Activated CD8-positive, alpha-beta memory T cell treated with anti-CD3 and anti-CD28 coated beads, Interleukin-2, amount 50 U/mL, for 1 hour (primary cell): Measurements from ENCODE around the gene MAP1LC3A.
A peak's percentile ranks its signal among the peaks of the same experiment; 100 is the strongest.
"Not testable (repeated sequence)": the region's sequence is repeated elsewhere in the genome, so short reads cannot be mapped to it uniquely, and the experiment has no call there.

Experiments
- DNase-seq: peaks from one replicate; pipeline ENCODE4 v3.0.0-alpha.2; 2020; ENCODE audit errors: extremely low read depth

Gene MAP1LC3A

GRCh38 chr20:34558320-34559218 is at the start of gene MAP1LC3A:
Gene MAP1LC3A, plus strand, starts transcription at chr20:34558718. Its CDS starts 151 bp downstream, at chr20:34558869.
- peak; percentile 87 for DNase-seq

- DNase-seq = no peak
Observed at GRCh38 chr20:34510575-34510974, 47.9 kb upstream of the MAP1LC3A start.

GRCh38 chr20:34511891-34512265 is 46.6 kb upstream of the MAP1LC3A start:
- no peak for DNase-seq

DNA sequence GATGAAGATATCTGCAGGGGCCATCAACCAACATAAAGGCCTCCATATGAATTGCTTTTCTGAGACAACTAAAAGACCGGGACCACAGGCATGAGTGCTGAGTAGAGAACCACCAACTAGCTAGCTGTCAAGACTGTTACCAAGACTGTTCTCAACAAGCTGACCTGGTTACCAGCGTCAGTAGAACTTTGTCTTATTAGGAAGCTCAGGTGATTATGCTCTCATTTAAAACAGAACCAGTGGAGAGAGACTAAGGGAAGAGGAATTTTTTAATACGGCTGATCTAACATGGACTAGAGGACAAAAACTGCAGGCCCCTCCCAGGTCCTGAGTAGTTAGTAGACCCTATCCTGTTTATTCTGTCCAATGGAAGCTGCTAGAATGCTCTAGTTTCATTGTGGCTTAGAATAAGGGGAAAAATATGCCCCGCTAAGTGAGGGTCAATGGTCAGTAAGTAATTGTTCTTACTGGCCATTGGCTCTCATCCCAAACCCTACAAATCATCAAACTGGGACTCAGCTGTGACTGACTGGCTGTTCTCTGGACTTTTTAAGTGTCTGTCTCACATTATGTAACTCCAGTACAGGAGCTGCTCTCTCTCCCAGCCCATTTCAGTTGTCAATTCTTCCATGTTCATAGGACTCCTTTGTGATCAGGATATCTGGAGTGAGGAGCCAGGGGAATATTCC is 46.1 kb upstream of the MAP1LC3A start:
- no peak for DNase-seq

- DNase-seq = no peak
Observed at GRCh38 chr20:34512955-34513419, 45.5 kb upstream of the MAP1LC3A start.

DNA sequence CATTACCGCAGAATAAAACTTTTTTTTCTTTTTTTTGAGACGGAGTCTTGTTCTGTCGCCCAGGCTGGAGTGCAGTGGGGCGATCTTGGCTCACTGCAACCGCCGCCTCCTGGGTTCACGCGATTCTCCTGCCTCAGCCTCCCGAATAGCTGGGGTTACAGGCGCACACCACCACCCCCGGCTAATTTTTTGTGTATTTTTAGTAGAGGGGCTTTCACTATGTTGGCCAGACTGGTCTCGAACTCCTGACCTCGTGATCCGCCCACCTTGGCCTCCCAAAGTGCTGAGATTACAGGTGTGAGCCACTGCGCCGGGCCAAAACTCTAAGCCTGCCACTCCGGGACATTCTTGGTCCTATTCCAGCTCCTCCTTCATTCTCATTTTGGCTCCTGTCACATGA is 44.5 kb upstream of the MAP1LC3A start:
- not testable (repeated sequence) for DNase-seq

- DNase-seq = no peak
Observed at GRCh38 chr20:34514897-34515483, 43.5 kb upstream of the MAP1LC3A start.

DNA sequence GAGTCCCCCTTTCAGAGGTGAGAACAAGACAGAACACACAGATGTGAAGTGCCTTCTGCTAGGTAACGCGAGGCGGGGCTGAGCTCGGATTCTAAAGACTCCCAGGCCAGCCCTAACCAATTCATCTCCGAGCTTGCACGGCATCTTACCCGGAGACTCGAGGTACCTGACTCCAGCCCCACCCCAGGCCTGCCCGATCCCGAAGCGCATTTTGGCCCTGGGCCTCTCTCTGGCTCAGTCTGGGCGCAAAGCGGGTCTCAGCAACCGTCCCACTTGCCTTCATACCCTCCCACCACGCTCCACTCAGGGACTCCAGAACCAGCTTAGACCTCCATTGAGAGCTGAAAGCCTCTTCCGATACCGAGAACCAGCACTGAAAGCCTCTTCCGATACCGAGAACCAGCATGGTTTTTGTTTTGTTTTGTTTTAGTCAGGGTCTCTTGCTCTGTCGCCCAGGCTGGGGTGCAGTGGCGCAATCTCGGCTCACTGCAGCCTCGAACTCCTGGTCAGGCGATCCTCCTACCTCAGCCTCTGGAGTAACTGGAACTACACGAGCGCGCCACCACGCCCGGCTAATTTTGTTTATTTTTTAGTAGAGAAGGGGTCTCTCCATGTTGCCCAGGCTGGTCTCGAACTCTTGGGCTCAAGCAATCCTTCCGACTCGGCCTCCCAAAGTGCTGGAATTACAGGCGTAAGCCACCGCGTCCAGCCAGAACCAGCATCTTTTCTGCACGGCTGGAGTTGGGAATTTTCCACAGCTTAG is 42.9 kb upstream of the MAP1LC3A start:
- peak; percentile 25 for DNase-seq

DNA sequence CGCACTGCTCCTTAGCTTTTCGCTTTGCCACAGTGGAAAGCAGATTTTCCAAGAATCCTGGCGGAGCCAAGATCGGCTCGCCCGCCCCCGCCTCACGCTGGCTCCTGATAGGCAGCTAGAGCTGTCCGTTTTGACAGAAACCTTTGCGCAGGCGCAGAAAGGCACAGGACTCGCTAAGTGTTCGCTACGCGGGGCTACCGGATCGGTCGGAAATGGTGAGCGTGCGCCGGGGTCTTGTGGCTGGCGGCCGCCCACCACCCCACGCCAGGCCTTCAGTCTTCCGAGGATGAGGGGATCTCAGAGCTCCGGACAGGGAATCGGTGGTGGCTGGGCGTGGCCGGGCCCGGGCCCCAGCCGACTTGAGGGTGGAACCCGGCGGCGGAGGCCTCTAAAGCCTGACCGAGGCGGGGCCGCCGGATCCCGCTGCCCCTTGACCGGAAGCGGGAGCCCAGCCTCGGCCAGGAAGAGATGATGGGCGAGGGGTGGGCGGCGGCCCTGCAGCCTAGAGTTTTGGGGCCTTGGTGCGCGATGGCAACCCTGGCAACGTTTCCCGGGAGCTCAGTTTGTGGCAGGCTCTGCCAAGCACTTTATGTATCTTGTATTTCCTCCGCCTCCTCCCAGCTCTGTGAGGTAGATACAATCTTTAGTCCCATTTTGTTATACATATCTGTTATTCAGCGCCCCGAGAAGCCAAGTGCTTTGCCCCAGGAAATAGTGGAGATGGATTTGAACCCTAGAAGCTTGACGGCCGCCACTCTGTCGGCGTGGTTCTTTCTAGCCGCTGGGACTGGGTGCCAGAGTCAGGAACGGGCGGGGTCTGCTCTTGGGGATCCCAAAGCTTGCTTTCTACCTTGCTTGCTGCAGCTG is 42.0 kb upstream of the MAP1LC3A start, which contains the start of gene DYNLRB1:
DYNLRB1 (plus strand) TSS at position 176 of the 867 bp plus-strand sequence; CDS start at position 213, 37 bp downstream.
- DNase-seq = peak; percentile 95

DNA sequence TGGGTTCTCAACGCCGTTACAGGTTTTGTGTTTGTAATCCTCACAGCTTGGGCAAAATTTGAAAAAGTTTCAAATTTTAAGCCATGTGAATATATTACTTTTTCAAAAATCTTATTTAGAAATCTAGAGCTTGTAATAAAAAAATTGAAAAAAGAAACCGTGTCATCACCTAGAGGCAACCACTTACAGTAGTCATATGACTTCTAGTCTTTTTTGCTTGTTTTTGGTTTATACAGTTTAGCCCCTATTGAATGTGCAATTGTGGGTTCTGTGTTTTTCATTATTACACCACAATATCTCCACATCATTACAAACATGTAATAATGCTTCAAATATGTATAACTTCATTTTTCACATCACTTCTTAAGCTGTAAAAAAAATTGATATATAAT is 41.4 kb upstream of the MAP1LC3A start:
- no peak for DNase-seq

- DNase-seq = not testable (repeated sequence)
Observed at GRCh38 chr20:34518863-34519262, 39.7 kb upstream of the MAP1LC3A start.

DNA sequence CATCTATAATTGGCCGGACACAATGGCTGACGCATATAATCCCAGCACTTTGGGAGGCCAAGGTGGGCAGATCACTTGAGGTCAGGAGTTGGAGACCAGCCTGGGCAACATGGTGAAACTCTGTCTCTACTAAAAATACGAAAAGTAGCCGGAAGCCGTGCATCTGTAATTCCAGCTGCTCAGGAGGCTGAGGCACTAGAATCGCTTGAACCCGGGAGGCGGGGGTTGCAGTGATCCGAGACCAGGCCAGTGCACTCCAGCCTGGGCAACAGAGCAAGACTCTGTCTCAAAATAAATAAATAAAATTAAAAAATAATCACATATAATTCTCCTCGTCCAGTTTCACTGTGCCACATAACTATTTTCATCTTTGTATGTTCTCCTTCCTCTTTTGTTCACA is 38.7 kb upstream of the MAP1LC3A start:
- not testable (repeated sequence) for DNase-seq

DNA sequence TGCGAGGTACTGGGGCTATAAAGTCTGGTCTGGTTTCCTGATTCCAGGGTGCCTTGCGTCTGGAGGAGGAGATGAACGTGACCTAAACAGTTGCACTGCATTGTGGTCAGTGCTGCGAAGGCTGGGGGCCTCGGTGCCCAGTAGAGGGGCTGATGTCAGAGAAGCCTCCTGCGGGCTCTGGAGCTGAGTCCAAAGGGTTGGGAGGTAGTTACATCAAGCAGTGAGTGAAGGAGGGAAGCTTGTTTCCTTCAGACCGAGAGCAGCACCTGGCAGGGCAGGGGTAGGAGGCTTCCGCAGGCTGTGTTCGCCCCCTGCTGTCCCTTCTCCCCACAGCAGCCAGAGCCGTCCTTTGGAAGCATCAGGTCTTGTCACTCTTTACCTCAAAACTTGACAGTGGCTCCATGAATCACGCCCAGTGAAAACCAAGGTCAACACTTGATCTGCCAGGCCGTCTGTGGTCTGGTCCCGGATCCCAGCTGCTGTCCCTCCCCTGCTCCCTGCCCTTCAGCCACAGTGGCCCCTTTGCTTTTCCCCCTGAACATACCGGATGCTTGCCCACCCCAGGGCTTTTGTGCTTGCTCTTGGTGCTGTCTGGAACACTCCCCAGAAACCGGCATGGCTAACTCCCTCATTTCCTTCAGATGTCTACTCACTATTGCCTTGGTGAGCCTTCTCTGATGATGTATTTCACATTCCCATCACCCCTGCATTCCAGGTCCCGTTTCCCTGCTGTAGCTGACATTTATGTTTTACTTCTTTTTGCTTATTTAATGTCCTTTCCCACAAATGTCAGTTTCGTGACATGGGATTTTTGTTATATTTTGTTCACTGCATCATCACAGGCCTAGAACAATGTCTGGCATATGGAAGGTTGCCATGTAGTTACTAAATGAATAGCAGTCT is 35.3 kb upstream of the MAP1LC3A start:
- DNase-seq = no peak

GRCh38 chr20:34524426-34524825 is 34.1 kb upstream of the MAP1LC3A start:
- DNase-seq = no peak

GRCh38 chr20:34525342-34525708 is 33.2 kb upstream of the MAP1LC3A start:
- no peak for DNase-seq

DNA sequence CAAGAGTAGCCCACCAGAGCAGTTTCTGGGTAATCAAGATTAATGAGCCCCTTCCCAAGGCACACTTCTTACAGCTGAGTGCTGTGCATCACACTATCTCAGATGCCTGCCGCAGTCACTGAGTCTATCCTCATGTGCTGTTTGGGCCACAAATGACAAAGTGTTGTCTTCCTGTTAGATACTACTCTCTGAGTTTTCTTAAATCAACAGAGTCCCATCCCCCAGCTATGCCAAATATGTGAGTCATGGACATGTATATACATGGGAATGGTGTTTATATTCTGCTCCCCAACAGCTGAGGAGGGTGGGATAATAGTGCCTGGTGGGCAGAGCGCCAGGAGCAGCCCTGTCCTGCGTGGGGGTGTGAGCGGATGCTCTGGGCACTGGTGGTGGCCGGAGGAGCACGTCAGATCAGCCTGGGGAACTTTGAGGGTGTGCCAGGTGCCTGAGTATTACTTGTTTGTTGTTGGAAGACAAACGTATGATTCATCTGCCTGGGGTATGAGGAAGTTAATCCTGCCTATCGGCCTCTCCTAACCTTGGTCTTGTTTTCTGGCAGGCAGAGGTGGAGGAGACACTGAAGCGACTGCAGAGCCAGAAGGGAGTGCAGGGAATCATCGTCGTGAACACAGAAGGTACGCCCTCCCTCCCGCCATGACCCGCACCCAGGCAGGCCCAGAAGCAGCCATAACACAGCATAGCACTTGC is 32.7 kb upstream of the MAP1LC3A start:
- DNase-seq = no peak

DNA sequence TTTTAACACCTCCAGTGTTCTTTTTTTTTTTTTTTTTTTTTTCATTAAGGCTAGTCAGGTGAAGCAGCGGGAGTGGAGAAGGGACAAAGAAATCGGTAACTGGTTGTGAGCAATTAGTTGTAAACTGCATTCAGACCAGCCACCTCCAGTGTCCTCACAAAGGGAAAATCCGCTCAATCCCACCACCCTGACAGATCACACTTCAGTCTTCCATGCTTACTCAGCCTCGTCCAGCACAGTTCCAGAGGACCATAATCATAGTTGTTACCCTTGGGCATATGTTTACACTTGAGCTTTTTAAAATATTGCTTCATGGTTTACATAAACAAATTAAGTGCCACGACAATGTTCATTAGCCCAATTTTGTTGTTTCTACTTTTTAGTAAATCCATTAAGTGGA is 32.1 kb upstream of the MAP1LC3A start:
- DNase-seq = no peak

GRCh38 chr20:34527016-34527415 is 31.5 kb upstream of the MAP1LC3A start:
- DNase-seq = no peak

DNA sequence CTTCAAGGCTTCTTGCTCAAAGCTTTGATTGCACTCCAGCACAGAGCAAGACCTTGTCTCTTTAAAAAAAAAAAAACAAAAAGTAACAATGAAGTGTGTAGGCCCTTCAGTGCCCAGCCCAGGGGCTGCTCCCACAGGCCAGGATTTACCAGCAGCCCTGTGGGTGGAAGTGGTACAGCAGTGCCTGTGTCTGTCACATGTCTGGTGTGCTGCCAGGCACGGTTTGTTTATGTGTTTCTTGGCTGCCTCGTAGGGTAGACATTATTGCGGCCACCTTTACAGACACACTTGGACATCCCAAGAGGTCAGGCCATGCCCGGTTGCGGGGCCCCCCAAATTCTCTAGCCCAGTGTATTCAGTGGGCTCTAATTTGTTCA is 29.6 kb upstream of the MAP1LC3A start:
- no peak for DNase-seq
